HEK293 (cell line): ENCODE measurements around the gene STARD13.

Source experiments
- CTCF ChIA-PET: fragments of 350-600 bp; formaldehyde crosslinking; extraction: SDS; loops from one replicate; lab custom pipeline; 2021; ENCODE audit warnings: antibody characterized with exemption; lab: Yijun Ruan, JAX
- POLR2A ChIA-PET: fragments of 300-600 bp; formaldehyde crosslinking; extraction: SDS; loops from one replicate; lab custom pipeline; 2020; ENCODE audit warnings: antibody characterized with exemption, inconsistent platforms; lab: Yijun Ruan, JAX
- H3K27ac ChIP-seq: fragments of 200-500 bp; sonication (Bioruptor generic); 2 replicates; pipeline ENCODE4 v1.5.1; 2014; ENCODE audit warnings: low read depth, low read length, control low read depth, inconsistent platforms; ENCODE audit errors: extremely low read depth
- H3K36me3 ChIP-seq, 2 experiments: fragments of 200-500 bp in 1 of 2; sonication (Bioruptor generic) in 1 of 2; 1 replicate in 1 of 2; 2 replicates in 1 of 2; pipeline ENCODE4 v1.5.1; 2014 to 2017; ENCODE audit warnings: inconsistent platforms in 2 of 2, low read length in 2 of 2; ENCODE audit not compliant: control insufficient read depth in 2 of 2, insufficient read depth in 1 of 2
- H3K4me1 ChIP-seq: fragments of 200-500 bp; sonication (Bioruptor generic); 2 replicates; pipeline ENCODE4 v1.5.1; 2014; ENCODE audit warnings: mild to moderate bottlenecking, low read length, inconsistent platforms; ENCODE audit not compliant: control insufficient read depth, insufficient read depth
- H3K4me3 ChIP-seq: 2 replicates; pipeline ENCODE4 v1.5.1; 2011; ENCODE audit warnings: low read depth, mild to moderate bottlenecking, control low read depth, low read length, moderate library complexity
- H3K9me3 ChIP-seq: fragments of 200-500 bp; sonication (Bioruptor generic); 2 replicates; pipeline ENCODE4 v1.5.1; 2014; ENCODE audit warnings: low read depth, low read length, inconsistent platforms; ENCODE audit not compliant: control insufficient read depth, insufficient read depth
- FEZF1 ChIP-seq: fragments of 450-650 bp; formaldehyde crosslinking; IDR thresholded peaks from 2 replicates; pipeline ENCODE4 v1.5.1; 2016; ENCODE audit warnings: missing biosample characterization, missing genetic modification characterization
- GFI1B ChIP-seq: fragments of 450-650 bp; formaldehyde crosslinking; IDR thresholded peaks from 2 replicates; pipeline ENCODE4 v1.5.1; 2016; ENCODE audit warnings: missing biosample characterization, missing genetic modification characterization
- GLI4 ChIP-seq: fragments of 450-650 bp; formaldehyde crosslinking; IDR thresholded peaks from 2 replicates; pipeline ENCODE4 v1.5.1; 2016; ENCODE audit warnings: missing biosample characterization, missing genetic modification characterization
- KLF7 ChIP-seq: fragments of 450-650 bp; formaldehyde crosslinking; IDR thresholded peaks from 2 replicates; pipeline ENCODE4 v1.5.1; 2016; ENCODE audit warnings: missing biosample characterization, missing genetic modification characterization, borderline replicate concordance
- PRDM1 ChIP-seq: fragments of 450-650 bp; formaldehyde crosslinking; IDR thresholded peaks from 2 replicates; pipeline ENCODE4; 2016; ENCODE audit warnings: missing biosample characterization, missing genetic modification characterization
- SETDB1 ChIP-seq: IDR thresholded peaks from one replicate; pipeline ENCODE4 v1.6.1; 2017; ENCODE audit warnings: mild to moderate bottlenecking, low read length, moderate library complexity, mixed read lengths; ENCODE audit not compliant: insufficient read length
- SP7 ChIP-seq: fragments of 450-650 bp; formaldehyde crosslinking; IDR thresholded peaks from 2 replicates; pipeline ENCODE4 v1.5.1; 2016; ENCODE audit warnings: missing biosample characterization, missing genetic modification characterization
- ZBTB21 ChIP-seq: fragments of 450-650 bp; formaldehyde crosslinking; IDR thresholded peaks from 2 replicates; pipeline ENCODE4 v1.5.1; 2017; ENCODE audit warnings: missing biosample characterization, missing genetic modification characterization
- ZNF121 ChIP-seq: fragments of 450-650 bp; formaldehyde crosslinking; IDR thresholded peaks from 2 replicates; pipeline ENCODE4 v1.5.1; 2016; ENCODE audit warnings: missing biosample characterization, missing genetic modification characterization
- ZNF157 ChIP-seq: fragments of 450-650 bp; formaldehyde crosslinking; IDR thresholded peaks from 2 replicates; pipeline ENCODE4 v1.5.1; 2016; ENCODE audit warnings: missing biosample characterization, missing genetic modification characterization
- ZNF175 ChIP-seq: fragments of 450-650 bp; formaldehyde crosslinking; IDR thresholded peaks from 2 replicates; pipeline ENCODE4 v1.5.1; 2016; ENCODE audit warnings: missing biosample characterization, missing genetic modification characterization
- ZNF341 ChIP-seq: fragments of 450-650 bp; formaldehyde crosslinking; IDR thresholded peaks from 2 replicates; pipeline ENCODE4; 2016; ENCODE audit warnings: low read depth, missing biosample characterization, missing genetic modification characterization
- ZNF354C ChIP-seq: fragments of 450-650 bp; formaldehyde crosslinking; IDR thresholded peaks from 2 replicates; pipeline ENCODE4 v1.5.1; 2016; ENCODE audit warnings: missing biosample characterization, missing genetic modification characterization, low read depth, borderline replicate concordance
- ZNF404 ChIP-seq: fragments of 450-650 bp; formaldehyde crosslinking; IDR thresholded peaks from 2 replicates; pipeline ENCODE4 v1.5.1; 2017; ENCODE audit warnings: missing biosample characterization, missing genetic modification characterization
- ZNF596 ChIP-seq: fragments of 450-650 bp; IDR thresholded peaks from 2 replicates; pipeline ENCODE4 v1.5.0; 2018; ENCODE audit warnings: missing biosample characterization, mild to moderate bottlenecking, missing genetic modification characterization, moderate library complexity
- ZNF629 ChIP-seq: fragments of 450-650 bp; formaldehyde crosslinking; IDR thresholded peaks from 2 replicates; pipeline ENCODE4 v1.5.1; 2017; ENCODE audit warnings: missing biosample characterization, missing genetic modification characterization
- ZNF654 ChIP-seq: fragments of 450-650 bp; formaldehyde crosslinking; IDR thresholded peaks from 2 replicates; pipeline ENCODE4 v1.5.1; 2016; ENCODE audit warnings: low read depth, missing biosample characterization, missing genetic modification characterization
- ZNF704 ChIP-seq: fragments of 450-650 bp; formaldehyde crosslinking; IDR thresholded peaks from 2 replicates; pipeline ENCODE4 v1.5.1; 2016; ENCODE audit warnings: missing biosample characterization, missing genetic modification characterization
- ZNF76 ChIP-seq: fragments of 450-650 bp; formaldehyde crosslinking; IDR thresholded peaks from 2 replicates; pipeline ENCODE4; 2016; ENCODE audit warnings: low read depth, missing biosample characterization, missing genetic modification characterization, borderline replicate concordance
- ZNF791 ChIP-seq: fragments of 450-650 bp; formaldehyde crosslinking; IDR thresholded peaks from 2 replicates; pipeline ENCODE4 v1.5.1; 2016; ENCODE audit warnings: missing biosample characterization, missing genetic modification characterization
- ZNF792 ChIP-seq: fragments of 450-650 bp; formaldehyde crosslinking; IDR thresholded peaks from 2 replicates; pipeline ENCODE4 v1.5.1; 2016; ENCODE audit warnings: missing biosample characterization, missing genetic modification characterization
- ZNF843 ChIP-seq: fragments of 450-650 bp; formaldehyde crosslinking; IDR thresholded peaks from 2 replicates; pipeline ENCODE4 v1.5.1; 2016; ENCODE audit warnings: missing biosample characterization, missing genetic modification characterization
- ZSCAN30 ChIP-seq: fragments of 450-650 bp; IDR thresholded peaks from 2 replicates; pipeline ENCODE4 v1.5.1; 2018; ENCODE audit warnings: missing biosample characterization, mild to moderate bottlenecking, missing genetic modification characterization, moderate library complexity

STARD13 gene

GRCh38 chr13:33147832-33148231 lies 137.7 kb downstream of the STARD13 start:
- POLR2A ChIA-PET, result no interaction called here
- CTCF ChIA-PET, result interaction anchor here (1.1 kb wide), 1 partner anchor 395 kb away, joined by 4 read pairs; no protein-coding TSS in a partner anchor
- Histone ChIP-seq H3K27ac (no peak overlapping the region), H3K9me3 (no peaks in the 10 kb centered on the region), H3K4me3 (no peak overlapping the region), H3K4me1 (peaks cover 3% of the 10 kb centered on the region; the same call in 1 of the 2 replicates), H3K36me3 (no peaks in the 10 kb centered on the region)
- no peak for TF ChIP-seq ZNF341 (tag by site-specific recombination)
- TF ChIP-seq ZNF596 (tag by site-specific recombination), result no peak

GRCh38 chr13:33146843-33147611 lies 138.5 kb downstream of the STARD13 start:
- no peak overlapping the region for H3K27ac ChIP-seq
- no peak overlapping the region for H3K4me3 ChIP-seq
- TF ChIP-seq ZNF354C (tag by site-specific recombination) (no peak), SP7 (tag by site-specific recombination) (no peak), ZNF704 (tag by site-specific recombination) (no peak), ZNF654 (tag by site-specific recombination) (no peak), GLI4 (tag by site-specific recombination) (no peak), ZNF157 (tag by site-specific recombination) (no peak), ZNF843 (tag by site-specific recombination) (no peak), ZNF791 (tag by site-specific recombination) (no peak), ZNF792 (tag by site-specific recombination) (no peak)
- TF ChIP-seq, all 188 proteins: peak for 0
- ChIA-PET POLR2A (no interaction called here), CTCF (interaction anchor here (1.0 kb wide), 1 partner anchor 8 kb away, joined by 3 read pairs; no protein-coding TSS in a partner anchor)
- Histone ChIP-seq H3K9me3 (no peaks in the 10 kb centered on the region), H3K4me1 (peaks cover 3% of the 10 kb centered on the region; the same call in 1 of the 2 replicates), H3K36me3 (no peaks in the 10 kb centered on the region)

GRCh38 chr13:33145667-33146066 lies 139.9 kb downstream of the STARD13 start:
- Histone ChIP-seq H3K36me3 (no peaks in the 10 kb centered on the region), H3K27ac (no peak overlapping the region), H3K4me3 (no peak overlapping the region), H3K9me3 (no peaks in the 10 kb centered on the region), H3K4me1 (peaks cover 3% of the 10 kb centered on the region; the same call in 1 of the 2 replicates)
- POLR2A ChIA-PET, result no interaction called here
- TF ChIP-seq ZNF404 (tag by site-specific recombination) (no peak), ZNF629 (tag by site-specific recombination) (no peak), ZNF792 (tag by site-specific recombination) (no peak), ZNF175 (no peak), ZBTB21 (tag by site-specific recombination) (no peak), ZSCAN30 (tag by site-specific recombination) (no peak), GFI1B (tag by site-specific recombination) (no peak), ZNF76 (tag by site-specific recombination) (no peak), PRDM1 (tag by site-specific recombination) (no peak), SETDB1 (no peak), KLF7 (no peak), ZNF121 (no peak), FEZF1 (no peak)
- CTCF ChIA-PET, result no interaction called here
